GM23248 (cell line): ENCODE measurements around the gene ATXN7L3B. TPM values are rescaled to one million over a fixed set of nuclear protein-coding genes. Genes with fewer than 3 reads are reported as not detected.

Source experiments
- DNase-seq: peaks from one replicate; pipeline ENCODE4 v3.0.0-alpha.2; 2015
- H2AFZ ChIP-seq: fragments of 200-600 bp; sonication (generic); 2 replicates; pipeline ENCODE4 v1.6.1; 2016; ENCODE audit warnings: antibody characterized with exemption
- H3F3A ChIP-seq: fragments of 200-600 bp; sonication (generic); 2 replicates; pipeline ENCODE4 v1.6.1; 2016; ENCODE audit warnings: mild to moderate bottlenecking, antibody characterized with exemption, mixed run types; ENCODE audit not compliant: insufficient read depth
- H3K27ac ChIP-seq: fragments of 200-600 bp; sonication (generic); 2 replicates; pipeline ENCODE4 v1.5.1; 2016; ENCODE audit warnings: mild to moderate bottlenecking
- H3K27me3 ChIP-seq: fragments of 200-600 bp; sonication (generic); replicated peaks from 2 replicates; pipeline ENCODE4 v1.6.1; 2016; ENCODE audit warnings: mild to moderate bottlenecking; ENCODE audit not compliant: insufficient read depth
- H3K36me3 ChIP-seq: fragments of 200-600 bp; sonication (generic); 2 replicates; pipeline ENCODE4 v1.6.1; 2016; ENCODE audit warnings: low read depth, mild to moderate bottlenecking
- H3K4me1 ChIP-seq: fragments of 200-600 bp; sonication (generic); 2 replicates; pipeline ENCODE4 v1.6.1; 2016; ENCODE audit warnings: mild to moderate bottlenecking; ENCODE audit not compliant: insufficient read depth
- H3K4me2 ChIP-seq: fragments of 200-600 bp; sonication (generic); one replicate; pipeline ENCODE4 v1.6.1; 2016; ENCODE audit warnings: mild to moderate bottlenecking; ENCODE audit not compliant: unreplicated experiment
- H3K4me3 ChIP-seq: fragments of 200-600 bp; sonication (generic); 2 replicates; pipeline ENCODE4 v1.5.1; 2016; ENCODE audit warnings: mild to moderate bottlenecking
- H3K79me2 ChIP-seq: fragments of 200-600 bp; sonication (generic); 2 replicates; pipeline ENCODE4 v1.6.1; 2016; ENCODE audit warnings: mild to moderate bottlenecking; ENCODE audit not compliant: insufficient read depth
- H3K9ac ChIP-seq: fragments of 200-600 bp; sonication (generic); 2 replicates; pipeline ENCODE4 v1.6.1; 2016; ENCODE audit warnings: mild to moderate bottlenecking
- H3K9me2 ChIP-seq: fragments of 200-600 bp; sonication (generic); 2 replicates; pipeline ENCODE4 v1.6.1; 2016; ENCODE audit warnings: mixed run types, mild to moderate bottlenecking, moderate library complexity; ENCODE audit not compliant: insufficient read depth
- H3K9me3 ChIP-seq: fragments of 200-600 bp; sonication (generic); one replicate; pipeline ENCODE4 v1.6.1; 2017; ENCODE audit warnings: low read depth
- H4K20me1 ChIP-seq: fragments of 200-600 bp; sonication (generic); 2 replicates; pipeline ENCODE4 v1.6.0; 2016; ENCODE audit not compliant: insufficient read depth
- EZH2 ChIP-seq: fragments of 200-600 bp; sonication (generic); IDR thresholded peaks from 2 replicates; pipeline ENCODE4 v1.6.1; 2018; ENCODE audit warnings: antibody characterized with exemption, mild to moderate bottlenecking; ENCODE audit not compliant: insufficient read depth, poor library complexity, severe bottlenecking
- EZH2phosphoT487 ChIP-seq: fragments of 200-600 bp; sonication (generic); IDR thresholded peaks from 2 replicates; pipeline ENCODE4 v1.6.1; 2018; ENCODE audit warnings: antibody characterized with exemption, moderate library complexity, mild to moderate bottlenecking, low read depth; ENCODE audit not compliant: insufficient read depth
- WGBS, 2 experiments: methylation state at CpG; one replicate each; pipeline ENCODE4 v1.1.6; 2015 to 2017; ENCODE audit warnings: low lambda C conversion rate in 2 of 2, low coverage in 1 of 2; ENCODE audit errors: missing lambda C conversion rate in 2 of 2; 5-methylcytosine and 5-hydroxymethylcytosine counted together
- in situ Hi-C: fragments of 300-500 bp; cut with MboI; formaldehyde crosslinking; loops from 2 replicates; pipeline ENCODE4 v1.15.0; 2020
- polyA plus RNA-seq: library from polyadenylated mRNA; unstranded; fragments of >200 nt; fragmentation: Nextera tagmentation; extraction: Ambion mirVana; gene quantifications from 2 replicates; pipeline ENCODE4 v1.2.1, GENCODE V29; 2016
- total RNA-seq: library from RNA; depleted of rRNA; stranded (reverse); fragments of >200 nt; shearing (Covaris generic); gene quantifications from 2 replicates; pipeline ENCODE4 v1.2.3, GENCODE V29; 2014

Gene ATXN7L3B
- total and polyA plus RNA-seq, 2 experiments from 2014 or later, result 21.4 to 23.3 TPM

GRCh38 chr12:74514098-74514872, 23.4 kb upstream of the ATXN7L3B start:
- Histone ChIP-seq H3K9me3 (no peaks in the 10 kb centered on the region), H3K9ac (no peak overlapping the region), H3K27ac (no peak overlapping the region), H3K36me3 (no peaks in the 10 kb centered on the region), H2AFZ (no peak overlapping the region), H3K79me2 (no peaks in the 10 kb centered on the region), H3K4me3 (no peak overlapping the region), H3F3A (no peaks in the 10 kb centered on the region), H3K9me2 (no peaks in the 10 kb centered on the region), H3K27me3 (no peaks in the 10 kb centered on the region), H3K4me2 (no peak overlapping the region), H4K20me1 (no peaks in the 10 kb centered on the region), H3K4me1 (no peaks in the 10 kb centered on the region)
- 40 to 47% methylated on average over 15 of the region's 15 CpGs for WGBS, 2 experiments
- DNase-seq, result no peak
- TF ChIP-seq EZH2phosphoT487 (no peak), EZH2 (no peak)
- in situ Hi-C loops, result no loop called here

- no peaks in the 10 kb centered on the region for H3K36me3 ChIP-seq
- no peak for DNase-seq
Observed at GRCh38 chr12:74515849-74516248, 21.8 kb upstream of the ATXN7L3B start.

GRCh38 chr12:74526535-74526934, 11.1 kb upstream of the ATXN7L3B start:
- 41 to 44% methylated on average over 2 of the region's 2 CpGs for WGBS, 2 experiments
- no peak overlapping the region for H3K4me2 ChIP-seq
- H3K4me3 ChIP-seq, result no peak overlapping the region
- no peak overlapping the region for H2AFZ ChIP-seq
- H3K27ac ChIP-seq, result no peak overlapping the region
- H3K4me1 ChIP-seq, result no peaks in the 10 kb centered on the region
- H3K9me3 ChIP-seq, result no peaks in the 10 kb centered on the region
- DNase-seq, result no peak
- no peaks in the 10 kb centered on the region for H4K20me1 ChIP-seq
- TF ChIP-seq EZH2phosphoT487 (no peak), EZH2 (no peak)
- H3K36me3 ChIP-seq, result no peaks in the 10 kb centered on the region
- H3F3A ChIP-seq, result no peaks in the 10 kb centered on the region
- in situ Hi-C loops, result no loop called here
- no peaks in the 10 kb centered on the region for H3K9me2 ChIP-seq
- H3K79me2 ChIP-seq, result no peaks in the 10 kb centered on the region
- H3K27me3 ChIP-seq, result no peaks in the 10 kb centered on the region
- H3K9ac ChIP-seq, result no peak overlapping the region

More at GRCh38 chr12:74515849-74516248, 21.8 kb upstream of the ATXN7L3B start:
- no peaks in the 10 kb centered on the region for H3K9me2 ChIP-seq
- H3K9ac ChIP-seq, result no peak overlapping the region
- no peaks in the 10 kb centered on the region for H3K9me3 ChIP-seq
- H3K4me3 ChIP-seq, result no peak overlapping the region
- no peaks in the 10 kb centered on the region for H4K20me1 ChIP-seq
- no peak overlapping the region for H3K4me2 ChIP-seq
- H3K27me3 ChIP-seq, result no peaks in the 10 kb centered on the region
- no peak overlapping the region for H2AFZ ChIP-seq
- in situ Hi-C loops, result no loop called here
- H3K4me1 ChIP-seq, result no peaks in the 10 kb centered on the region
- no peak for TF ChIP-seq EZH2
- no peak for TF ChIP-seq EZH2phosphoT487
- H3F3A ChIP-seq, result no peaks in the 10 kb centered on the region
- 19% methylated on average over 2 of the region's 2 CpGs for WGBS, 2 experiments
- no peak overlapping the region for H3K27ac ChIP-seq
- no peaks in the 10 kb centered on the region for H3K79me2 ChIP-seq

GRCh38 chr12:74527491-74527890, 10.1 kb upstream of the ATXN7L3B start:
- H3K9me2 ChIP-seq, result no peaks in the 10 kb centered on the region
- H3K27me3 ChIP-seq, result no peaks in the 10 kb centered on the region
- no peak overlapping the region for H3K4me2 ChIP-seq
- no peaks in the 10 kb centered on the region for H3K79me2 ChIP-seq
- no peak overlapping the region for H3K27ac ChIP-seq
- WGBS, 2 experiments, result 46 to 51% methylated on average over 2 of the region's 2 CpGs
- DNase-seq, result no peak
- TF ChIP-seq EZH2phosphoT487, result no peak
- no peaks in the 10 kb centered on the region for H3K36me3 ChIP-seq
- H3K4me1 ChIP-seq, result no peaks in the 10 kb centered on the region
- no peak overlapping the region for H3K9ac ChIP-seq
- no peak overlapping the region for H2AFZ ChIP-seq
- H3K9me3 ChIP-seq, result no peaks in the 10 kb centered on the region
- H3F3A ChIP-seq, result no peaks in the 10 kb centered on the region
- in situ Hi-C loops, result no loop called here
- no peaks in the 10 kb centered on the region for H4K20me1 ChIP-seq
- no peak overlapping the region for H3K4me3 ChIP-seq

DNA sequence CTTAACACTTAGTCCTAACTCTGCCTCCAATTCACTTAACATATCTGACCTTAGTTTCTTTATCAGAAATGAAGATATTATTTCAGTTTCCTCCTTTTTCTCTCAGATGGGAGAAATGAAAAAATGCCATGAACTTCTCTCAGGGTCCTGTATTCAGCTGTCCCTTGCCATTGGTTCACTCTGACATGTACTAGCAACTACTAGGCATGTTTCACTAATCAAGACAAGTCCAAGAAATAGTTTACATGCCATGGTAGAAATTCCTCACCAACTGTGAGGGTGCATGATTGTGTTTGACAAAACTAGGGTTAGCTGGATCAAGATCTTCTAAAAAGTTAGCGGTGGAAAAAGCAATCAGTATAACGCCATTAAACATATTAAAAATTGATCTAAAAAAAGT, 7.0 kb upstream of the ATXN7L3B start:
- Histone ChIP-seq H3K79me2 (no peaks in the 10 kb centered on the region), H3K27ac (no peak overlapping the region), H3K4me1 (no peaks in the 10 kb centered on the region), H4K20me1 (no peaks in the 10 kb centered on the region), H3K9ac (no peak overlapping the region), H3K9me2 (no peaks in the 10 kb centered on the region), H3K4me3 (no peak overlapping the region), H3K4me2 (no peak overlapping the region), H3K27me3 (no peaks in the 10 kb centered on the region), H3F3A (no peaks in the 10 kb centered on the region), H3K36me3 (no peaks in the 10 kb centered on the region), H2AFZ (no peak overlapping the region), H3K9me3 (no peaks in the 10 kb centered on the region)
- no peak for DNase-seq
- in situ Hi-C loops, result no loop called here
- TF ChIP-seq EZH2 (no peak), EZH2phosphoT487 (no peak)
- 40 to 50% methylated on average over 2 of the region's 2 CpGs for WGBS, 2 experiments
